ENCODE results near the gene BTBD1.

- TF ChIP-seq CTCF (IDR thresholded peaks at IDR 0.05; ENCODE audit: poor library complexity) (no peak), EZH2 (IDR thresholded peaks at IDR 0.05; ENCODE audit: borderline replicate concordance) (no peak), EZH2phosphoT487 (IDR thresholded peaks at IDR 0.05; ENCODE audit: low read depth, severe bottlenecking, unreplicated experiment) (no peak)
Observed at GRCh38 chr15:83108266-83109219, 41.5 kb upstream of the BTBD1 start.

Data from hepatocyte (in vitro differentiated cells).